CD4-positive, alpha-beta memory T cell (primary cell): Measurements from ENCODE around the gene UGT1A10. TPM values are rescaled to one million over a fixed set of nuclear protein-coding genes. Genes with fewer than 3 reads are reported as not detected.
A peak's percentile ranks its signal among the peaks of the same experiment; 100 is the strongest.
"Not testable (repeated sequence)": the region's sequence is repeated elsewhere in the genome, so short reads cannot be mapped to it uniquely, and the experiment has no call there.

Experiments used
- CTCF ChIA-PET: fragments of 350-600 bp; sonication (Branson Sonifier 250); formaldehyde crosslinking; loops from one replicate; lab custom pipeline; 2021; ENCODE audit warnings: inconsistent platforms; ENCODE audit not compliant: partially characterized antibody; lab: Charles Lee
- POLR2A ChIA-PET: fragments of 350-600 bp; sonication (Branson Sonifier 250); formaldehyde crosslinking; loops from one replicate; lab custom pipeline; 2021; ENCODE audit not compliant: partially characterized antibody; lab: Charles Lee
- DNase-seq, 5 donors: peaks; one replicate each; pipeline versions ENCODE4 v3.0.0 to v3.0.0-alpha.2; 2020 to 2022; ENCODE audit warnings: mixed read lengths in 1 of 5
- H3K27ac ChIP-seq: one replicate; pipeline ENCODE4 v1.7.0; 2013; ENCODE audit warnings: low read depth, low read length
- H3K27me3 ChIP-seq: 2 replicates; pipeline ENCODE4 v1.7.0; 2013; ENCODE audit warnings: mild to moderate bottlenecking, low read length, moderate library complexity; ENCODE audit not compliant: insufficient read depth
- H3K36me3 ChIP-seq: 2 replicates; pipeline ENCODE4 v1.7.0; 2013; ENCODE audit warnings: mild to moderate bottlenecking, low read length, moderate library complexity; ENCODE audit not compliant: insufficient read depth
- H3K4me1 ChIP-seq: 2 replicates; pipeline ENCODE4 v1.7.0; 2013; ENCODE audit warnings: mild to moderate bottlenecking, low read length, moderate library complexity; ENCODE audit not compliant: insufficient read depth
- H3K4me3 ChIP-seq, 2 donors: one replicate each; pipeline ENCODE4 v1.7.0; 2013; ENCODE audit warnings: low read length in 2 of 2, mild to moderate bottlenecking in 1 of 2
- H3K9me3 ChIP-seq, 2 donors: one replicate each; pipeline ENCODE4 v1.7.0; 2013; ENCODE audit warnings: low read length in 2 of 2, control low read depth in 1 of 2; ENCODE audit not compliant: control insufficient read depth in 1 of 2
- H3K27ac Mint-ChIP-seq, 7 donors: one replicate each; pipeline ENCODE4 v1.8.0; 2020 to 2021; ENCODE audit warnings: mixed read lengths in 7 of 7, mild to moderate bottlenecking in 6 of 7, inconsistent platforms in 3 of 7, moderate library complexity in 3 of 7
- H3K27me3 Mint-ChIP-seq, 2 donors: one replicate each; pipeline ENCODE4 v1.8.0; 2020 to 2021; ENCODE audit warnings: mixed read lengths in 2 of 2
- H3K36me3 Mint-ChIP-seq, 2 donors: one replicate each; pipeline ENCODE4 v1.8.0; 2020 to 2021; ENCODE audit warnings: mixed read lengths in 2 of 2, inconsistent platforms in 1 of 2, mild to moderate bottlenecking in 1 of 2
- H3K4me1 Mint-ChIP-seq, 4 donors: one replicate each; pipeline ENCODE4 v1.8.0; 2020 to 2021; ENCODE audit warnings: mixed read lengths in 4 of 4, mild to moderate bottlenecking in 1 of 4
- H3K4me3 Mint-ChIP-seq, 8 donors: one replicate each; pipeline ENCODE4 v1.8.0; 2020 to 2021; ENCODE audit warnings: mixed read lengths in 8 of 8, mild to moderate bottlenecking in 7 of 8, moderate library complexity in 6 of 8, inconsistent platforms in 3 of 8
- H3K9me3 Mint-ChIP-seq, 8 donors: one replicate each; pipeline ENCODE4 v1.8.0; 2020 to 2021; ENCODE audit warnings: mixed read lengths in 8 of 8, mild to moderate bottlenecking in 5 of 8, inconsistent platforms in 3 of 8, moderate library complexity in 1 of 8
- intact Hi-C: fragments of 100-400 bp; cut with micrococcal nuclease; formaldehyde crosslinking; loops from one replicate; pipeline ENCODE4 v1.15.1; 2023
- polyA plus RNA-seq, 2 donors: library from polyadenylated mRNA; unstranded; fragments of 300-500 nt; fragmentation: Illumina TruSeq; gene quantifications; one replicate each; pipeline ENCODE4 v1.2.3, GENCODE V29; 2021
- total RNA-seq, 2 experiments: library from RNA; stranded (reverse); gene quantifications; one replicate each; pipeline ENCODE4 v1.2.3, GENCODE V29; 2021

The UGT1A10 gene
- total and polyA plus RNA-seq, 4 experiments from 2014 or later: not detected

DNA sequence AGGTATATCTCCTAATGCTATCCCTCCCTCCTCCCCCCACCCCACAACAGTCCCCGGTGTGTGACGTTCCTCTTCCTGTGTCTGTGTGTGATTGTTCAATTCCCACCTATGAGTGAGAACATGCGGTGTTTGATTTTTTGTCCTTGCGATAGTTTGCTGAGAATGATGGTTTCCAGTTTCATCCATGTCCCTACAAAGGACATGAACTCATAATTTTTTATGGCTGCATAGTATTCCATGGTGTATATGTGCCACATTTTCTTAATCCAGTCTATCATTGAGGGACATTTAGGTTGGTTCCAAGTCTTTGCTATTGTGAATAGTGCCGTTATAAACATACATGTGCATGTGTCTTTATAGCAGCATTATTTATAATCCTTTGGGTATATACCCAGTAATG lies 64.6 kb downstream of the UGT1A10 start:
- H3K27ac ChIP-seq, H3K9me3 Mint-ChIP-seq, DNase-seq, H3K36me3 Mint-ChIP-seq, POLR2A ChIA-PET, H3K4me1 Mint-ChIP-seq, CTCF ChIA-PET, intact Hi-C loops, H3K4me1 ChIP-seq, H3K27ac Mint-ChIP-seq, H3K9me3 ChIP-seq, H3K27me3 ChIP-seq, H3K4me3 Mint-ChIP-seq, H3K36me3 ChIP-seq, H3K4me3 ChIP-seq: not testable (repeated sequence)
- peaks cover 0 to 11% of the 10 kb centered on the region in 2 donors for H3K27me3 Mint-ChIP-seq

DNA sequence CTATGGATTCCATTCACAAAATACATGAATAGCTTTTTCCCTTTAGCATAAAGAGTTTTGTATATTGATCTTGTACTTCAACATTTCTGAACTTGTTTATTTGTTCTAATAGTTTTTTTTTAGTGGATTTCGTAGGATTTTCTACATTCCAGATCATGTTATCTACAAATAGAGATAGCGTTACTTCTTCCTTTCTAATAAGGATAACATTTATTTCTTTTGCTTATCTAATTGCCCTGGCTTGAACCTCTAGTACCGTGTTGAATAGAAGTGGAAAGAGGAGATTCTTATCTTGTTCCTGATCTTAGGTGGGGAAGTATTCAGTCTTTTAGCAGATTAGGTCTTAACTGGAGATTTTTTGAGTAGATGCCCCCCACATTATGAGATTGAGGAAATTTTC lies 66.0 kb downstream of the UGT1A10 start:
- H3K4me3 ChIP-seq: no peak overlapping the region
- DNase-seq: no peak
- peaks cover 0 to 12% of the 10 kb centered on the region in 2 donors for H3K27me3 Mint-ChIP-seq
- H3K36me3 Mint-ChIP-seq: no peaks in the 10 kb centered on the region
- CTCF ChIA-PET: no interaction called here
- intact Hi-C loops: no loop called here
- no peak overlapping the region for H3K4me3 Mint-ChIP-seq
- no peaks in the 10 kb centered on the region for H3K27me3 ChIP-seq
- POLR2A ChIA-PET: no interaction called here
- no peaks in the 10 kb centered on the region for H3K4me1 Mint-ChIP-seq
- H3K27ac Mint-ChIP-seq: no peak overlapping the region
- H3K4me1 ChIP-seq: no peaks in the 10 kb centered on the region
- H3K9me3 ChIP-seq: no peaks in the 10 kb centered on the region
- H3K27ac ChIP-seq: no peak overlapping the region
- no peaks in the 10 kb centered on the region for H3K36me3 ChIP-seq
- H3K9me3 Mint-ChIP-seq: peaks cover 0 to 6% (median 1%) of the 10 kb centered on the region in 8 donors

DNA sequence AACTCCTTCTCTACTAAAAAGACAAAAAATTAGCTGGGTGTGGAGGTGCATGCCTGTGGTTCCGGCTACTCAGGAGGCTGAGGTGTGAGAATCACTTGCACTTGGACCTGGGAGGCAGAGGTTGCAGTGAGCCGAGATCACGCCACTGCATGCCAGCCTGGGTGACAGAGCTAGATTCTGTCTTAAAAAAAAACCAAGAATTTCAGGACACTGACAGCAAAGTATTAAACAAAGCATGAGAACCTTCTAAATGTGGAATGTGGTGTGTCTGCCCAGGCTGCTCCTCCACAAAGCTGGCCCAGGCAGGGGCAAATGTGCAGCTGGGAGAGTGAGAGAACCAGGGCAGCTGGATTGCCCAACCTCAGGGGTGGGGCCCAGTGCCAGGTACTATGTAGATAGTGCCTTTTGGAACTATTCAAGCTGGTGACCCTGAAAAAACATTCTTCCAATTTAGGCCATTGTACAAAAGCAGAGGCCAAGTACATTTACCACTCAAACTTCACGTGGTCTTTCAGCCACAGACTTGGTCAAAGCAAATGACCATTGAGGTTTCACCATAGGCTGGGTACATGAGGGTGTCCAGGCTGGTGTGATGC lies 69.8 kb downstream of the UGT1A10 start:
- H3K4me1 ChIP-seq: no peaks in the 10 kb centered on the region
- no peak overlapping the region for H3K27ac ChIP-seq
- H3K27me3 ChIP-seq: no peaks in the 10 kb centered on the region
- DNase-seq: no peak
- no peaks in the 10 kb centered on the region for H3K9me3 ChIP-seq
- intact Hi-C loops: no loop called here
- no peak overlapping the region for H3K4me3 ChIP-seq
- H3K4me3 Mint-ChIP-seq: no peak overlapping the region
- ChIA-PET CTCF (interaction anchor here (2.1 kb wide), 1 partner anchor 10 kb away, joined by 5 read pairs; no protein-coding TSS in a partner anchor), POLR2A (no interaction called here)
- H3K36me3 Mint-ChIP-seq: no peaks in the 10 kb centered on the region
- peaks cover 8 to 23% of the 10 kb centered on the region in 2 donors for H3K27me3 Mint-ChIP-seq
- H3K4me1 Mint-ChIP-seq: no peaks in the 10 kb centered on the region
- peaks cover 0 to 6% (median 1%) of the 10 kb centered on the region in 8 donors for H3K9me3 Mint-ChIP-seq
- no peaks in the 10 kb centered on the region for H3K36me3 ChIP-seq
- H3K27ac Mint-ChIP-seq: no peak overlapping the region

DNA sequence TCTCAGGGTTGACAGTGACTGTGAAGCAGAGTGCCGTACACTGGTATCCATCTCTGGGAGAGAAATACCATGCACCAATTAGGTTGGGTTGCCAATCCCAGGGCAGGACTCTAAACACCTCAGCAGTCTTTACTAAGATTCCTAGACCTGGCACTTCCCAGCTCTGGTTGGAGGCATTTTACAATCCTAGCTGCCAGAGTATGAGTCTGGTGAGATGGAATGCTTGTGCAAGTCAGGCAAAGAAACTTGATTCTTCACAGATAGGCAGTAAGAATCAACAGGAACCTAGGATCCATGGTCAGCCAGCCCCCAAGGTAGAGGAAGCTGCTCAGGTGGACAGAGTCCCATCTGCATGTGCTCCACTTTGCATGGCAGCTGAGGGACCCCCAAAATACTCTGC lies 70.5 kb downstream of the UGT1A10 start:
- H3K4me1 ChIP-seq: no peaks in the 10 kb centered on the region
- no peak for DNase-seq
- POLR2A ChIA-PET: no interaction called here

DNA sequence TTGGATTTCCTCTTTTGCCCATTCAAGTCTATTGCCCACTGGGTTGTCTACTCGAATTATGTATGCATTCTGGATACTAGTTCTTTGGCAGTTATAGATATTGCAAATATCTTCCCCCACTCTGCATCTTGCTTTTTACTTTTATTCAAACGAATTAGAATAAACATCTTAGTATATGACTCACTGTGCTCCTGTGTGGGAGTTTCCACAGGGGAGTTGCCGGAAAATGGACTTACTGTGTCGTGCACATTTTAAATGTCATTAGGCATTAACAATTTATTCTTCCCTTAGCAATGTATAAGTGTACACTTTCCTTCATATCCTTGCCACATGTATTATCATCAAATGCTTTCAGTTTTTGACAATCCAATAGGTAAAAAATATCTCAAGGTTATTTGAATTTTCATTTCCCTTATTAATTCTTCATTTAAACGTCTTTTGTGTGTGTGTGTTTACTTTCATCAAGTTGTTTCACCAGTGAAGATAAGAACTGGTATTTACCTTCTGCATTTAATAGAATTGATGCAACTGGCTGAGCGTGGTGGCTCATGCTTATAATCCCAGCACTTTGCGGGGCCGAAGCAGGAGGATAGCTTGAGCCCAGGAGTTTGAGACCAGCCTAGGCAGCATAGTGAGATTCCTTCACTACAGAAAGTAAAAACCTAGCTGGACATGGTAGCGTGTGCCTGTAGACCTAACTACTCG lies 71.8 kb downstream of the UGT1A10 start:
- no peaks in the 10 kb centered on the region for H3K4me1 Mint-ChIP-seq
- Histone ChIP-seq H3K27ac (no peak overlapping the region), H3K27me3 (no peaks in the 10 kb centered on the region), H3K4me1 (no peaks in the 10 kb centered on the region), H3K4me3 (no peak overlapping the region), H3K36me3 (no peaks in the 10 kb centered on the region), H3K9me3 (no peaks in the 10 kb centered on the region)
- intact Hi-C loops: no loop called here
- no peak for DNase-seq
- no peaks in the 10 kb centered on the region for H3K36me3 Mint-ChIP-seq
- ChIA-PET POLR2A (no interaction called here), CTCF (no interaction called here)
- H3K9me3 Mint-ChIP-seq: peaks cover 0 to 6% (median 1%) of the 10 kb centered on the region in 8 donors
- no peak overlapping the region for H3K27ac Mint-ChIP-seq
- no peak overlapping the region for H3K4me3 Mint-ChIP-seq
- peaks cover 19 to 29% of the 10 kb centered on the region in 2 donors for H3K27me3 Mint-ChIP-seq

More for the DNA sequence above, 70.5 kb downstream of the UGT1A10 start:
- intact Hi-C loops: no loop called here
- Mint-ChIP-seq H3K27me3 (peaks cover 14 to 27% of the 10 kb centered on the region in 2 donors), H3K36me3 (no peaks in the 10 kb centered on the region), H3K4me1 (no peaks in the 10 kb centered on the region), H3K4me3 (no peak overlapping the region), H3K9me3 (peaks cover 0 to 6% (median 1%) of the 10 kb centered on the region in 8 donors), H3K27ac (no peak overlapping the region)
- H3K4me3 ChIP-seq: no peak overlapping the region
- no peak overlapping the region for H3K27ac ChIP-seq
- CTCF ChIA-PET: interaction anchor here (2.1 kb wide), 1 partner anchor 9 kb away, joined by 5 read pairs; no protein-coding TSS in a partner anchor
- no peaks in the 10 kb centered on the region for H3K36me3 ChIP-seq
- H3K27me3 ChIP-seq: no peaks in the 10 kb centered on the region
- no peaks in the 10 kb centered on the region for H3K9me3 ChIP-seq

DNA sequence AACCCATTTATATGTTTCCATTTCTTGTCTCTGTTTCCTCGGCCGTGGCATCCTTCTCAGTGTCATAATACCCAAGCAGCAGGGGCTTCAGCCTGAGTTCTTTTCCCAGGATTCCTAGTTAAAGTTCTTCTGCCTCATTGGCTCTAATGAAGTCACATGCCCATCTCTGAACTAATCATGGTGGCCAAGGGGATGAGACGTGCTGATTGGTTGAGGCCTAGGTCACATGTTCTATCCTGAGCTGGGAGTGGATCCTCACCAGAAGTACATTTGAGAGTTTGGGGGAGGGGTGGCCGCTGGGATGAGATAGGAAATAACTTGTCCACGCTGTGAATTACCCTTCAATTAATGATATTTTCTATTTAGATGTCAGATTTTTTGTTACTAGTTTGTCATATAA lies 72.7 kb downstream of the UGT1A10 start:
- intact Hi-C loops: no loop called here
- H3K36me3 ChIP-seq: no peaks in the 10 kb centered on the region
- no peak for DNase-seq
- no peak overlapping the region for H3K4me3 Mint-ChIP-seq
- no peak overlapping the region for H3K27ac Mint-ChIP-seq
- H3K9me3 Mint-ChIP-seq: peaks cover 0 to 6% (median 1%) of the 10 kb centered on the region in 8 donors
- ChIA-PET CTCF (no interaction called here), POLR2A (no interaction called here)
- H3K27ac ChIP-seq: no peak overlapping the region
- H3K36me3 Mint-ChIP-seq: no peaks in the 10 kb centered on the region
- H3K9me3 ChIP-seq: no peaks in the 10 kb centered on the region
- no peaks in the 10 kb centered on the region for H3K27me3 ChIP-seq
- H3K4me1 ChIP-seq: no peaks in the 10 kb centered on the region
- no peak overlapping the region for H3K4me3 ChIP-seq
- peaks cover 25 to 32% of the 10 kb centered on the region in 2 donors for H3K27me3 Mint-ChIP-seq
- H3K4me1 Mint-ChIP-seq: no peaks in the 10 kb centered on the region

DNA sequence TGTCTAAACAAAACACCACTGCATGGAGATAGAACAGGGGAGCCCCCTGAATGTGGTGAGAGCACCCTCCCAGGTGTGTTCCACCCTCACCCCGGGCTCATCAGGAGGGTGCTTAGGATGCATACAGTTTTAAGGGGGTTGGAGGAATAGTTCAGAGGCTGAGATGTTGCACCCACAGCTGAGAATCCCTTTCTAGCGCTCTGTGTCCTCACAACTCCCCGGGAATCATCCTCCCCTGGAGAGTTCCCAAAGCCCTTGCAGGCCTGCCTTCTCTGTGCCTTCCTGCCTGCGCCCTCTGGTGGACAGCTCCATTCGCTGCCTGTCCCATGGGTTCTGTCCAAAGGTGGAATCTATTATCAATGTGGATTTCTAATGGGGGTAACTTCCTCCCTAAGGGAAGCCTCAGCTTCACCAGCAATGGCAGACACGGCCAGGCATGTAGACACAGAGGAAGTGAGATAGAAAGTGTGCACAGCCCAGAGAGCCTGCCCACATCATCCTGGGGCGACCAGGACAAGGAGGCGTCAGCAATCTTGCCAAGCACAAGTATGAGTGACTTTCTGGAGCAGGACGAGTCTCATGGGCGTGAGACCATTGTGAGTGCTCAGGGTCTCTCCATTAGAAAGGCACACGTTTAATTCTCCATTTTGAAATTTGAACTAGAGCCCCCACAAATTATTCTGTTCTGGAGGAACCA lies 75.2 kb downstream of the UGT1A10 start:
- ChIA-PET POLR2A (no interaction called here), CTCF (interaction anchor here (0.9 to 1.5 kb wide), 4 partner anchors 10 to 37 kb away, joined by 3 to 4 read pairs (median 3); no protein-coding TSS in a partner anchor)
- peak; percentile 32 to 58 (median 44) for DNase-seq
- Histone ChIP-seq H3K4me3 (no peak overlapping the region), H3K27ac (no peak overlapping the region), H3K9me3 (no peaks in the 10 kb centered on the region), H3K36me3 (no peaks in the 10 kb centered on the region), H3K4me1 (no peaks in the 10 kb centered on the region), H3K27me3 (no peaks in the 10 kb centered on the region)
- H3K4me1 Mint-ChIP-seq: no peaks in the 10 kb centered on the region
- H3K9me3 Mint-ChIP-seq: peaks cover 0 to 2% (median 0%) of the 10 kb centered on the region in 8 donors
- no peaks in the 10 kb centered on the region for H3K36me3 Mint-ChIP-seq
- H3K27ac Mint-ChIP-seq: no peak overlapping the region
- intact Hi-C loops: loop anchor here (5.0 kb wide), 1 partner anchor 1104 kb away; no protein-coding TSS in a partner anchor
- H3K27me3 Mint-ChIP-seq: peaks cover 33% of the 10 kb centered on the region in 2 donors
- no peak overlapping the region for H3K4me3 Mint-ChIP-seq
